ENCODE data around the gene LRP1.

- TF ChIP-seq CTCF (conservative IDR thresholded peaks at IDR 0.05; ENCODE audit: low read depth in 2 of 2) (no peak), EZH2 (IDR thresholded peaks at IDR 0.05; ENCODE audit: low read depth, unreplicated experiment) (no peak), REST (IDR thresholded peaks at IDR 0.05; ENCODE audit: unreplicated experiment) (no peak), POLR2AphosphoS5 (IDR thresholded peaks at IDR 0.05; ENCODE audit: low read depth) (no peak), EZH2phosphoT487 (IDR thresholded peaks at IDR 0.05; ENCODE audit: unreplicated experiment) (no peak), CREB1 (CRISPR knock-in tag; IDR thresholded peaks at IDR 0.05; ENCODE audit: low read depth) (no peak), NANOG (IDR thresholded peaks at IDR 0.05; ENCODE audit: borderline replicate concordance) (no peak)
- TF ChIP-seq, protein P1, sequence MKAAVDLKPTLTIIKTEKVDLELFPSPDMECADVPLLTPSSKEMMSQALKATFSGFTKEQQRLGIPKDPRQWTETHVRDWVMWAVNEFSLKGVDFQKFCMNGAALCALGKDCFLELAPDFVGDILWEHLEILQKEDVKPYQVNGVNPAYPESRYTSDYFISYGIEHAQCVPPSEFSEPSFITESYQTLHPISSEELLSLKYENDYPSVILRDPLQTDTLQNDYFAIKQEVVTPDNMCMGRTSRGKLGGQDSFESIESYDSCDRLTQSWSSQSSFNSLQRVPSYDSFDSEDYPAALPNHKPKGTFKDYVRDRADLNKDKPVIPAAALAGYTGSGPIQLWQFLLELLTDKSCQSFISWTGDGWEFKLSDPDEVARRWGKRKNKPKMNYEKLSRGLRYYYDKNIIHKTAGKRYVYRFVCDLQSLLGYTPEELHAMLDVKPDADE (IDR thresholded peaks at IDR 0.05) = no peak
These were observed 29.7 kb upstream of the LRP1 start for GRCh38 chr12:57098546-57098945.
